Measurements from ENCODE around the gene PANK4. TPM values are rescaled to one million over a fixed set of nuclear protein-coding genes. Genes with fewer than 3 reads are reported as not detected.

Gene PANK4
- total and polyA plus RNA-seq, 2 of the 8 experiments (the other 6 are each of a cell fraction or from before 2014, with no cell fraction given) = 20.1 to 29.7 TPM

GRCh38 chr1:2497891-2498290 is 28.5 kb downstream of the PANK4 start:
- Histone ChIP-seq H4K5ac (ENCODE audit: insufficient read length, low read depth, low read length) (no peak overlapping the region), H3K14ac (ENCODE audit: insufficient read length) (no peak overlapping the region), H4K8ac (ENCODE audit: extremely low read depth, insufficient read depth, low read length) (no peak overlapping the region), H3K23ac (ENCODE audit: insufficient read length) (no peak overlapping the region), H3K18ac (ENCODE audit: extremely low read depth, low read length) (no peak overlapping the region), H3K79me2 (ENCODE audit: control insufficient read depth in 1 of 2, insufficient read depth in 2 of 2, low read length in 2 of 2) (no peaks in the 10 kb centered on the region), H3K79me1 (ENCODE audit: low read depth, low read length) (no peaks in the 10 kb centered on the region), H3K9me3 (ENCODE audit: insufficient read depth in 2 of 2, low read depth in 1 of 2, low read length in 1 of 2) (no peaks in the 10 kb centered on the region), H2BK15ac (ENCODE audit: low read length) (no peak overlapping the region), H4K20me1 (replicated peaks in 1 of 2; ENCODE audit: control insufficient read depth in 1 of 2, insufficient read depth in 2 of 2, low read length in 2 of 2) (peaks cover 0 to 6% of the 10 kb centered on the region in 2 experiments), H3K4me2 (ENCODE audit: insufficient read depth in 1 of 2, low read depth in 2 of 2, low read length in 2 of 2) (no peak overlapping the region), H3K9ac (replicated peaks in 1 of 4; ENCODE audit: extremely low read depth in 1 of 4, low read depth in 3 of 4, low read length in 3 of 4) (no peak overlapping the region), H4K91ac (replicated peaks; ENCODE audit: insufficient read length, low read length) (no peak overlapping the region), H2AK5ac (ENCODE audit: low read depth, low read length) (no peak overlapping the region), H3K36me3 (ENCODE audit: control insufficient read depth in 2 of 4, insufficient read depth in 4 of 4, low read length in 3 of 4) (no peaks in the 10 kb centered on the region), H3K27ac (ENCODE audit: low read depth, low read length) (no peak overlapping the region), H3K4me3 (ENCODE audit: extremely low read depth in 1 of 4, insufficient read depth in 2 of 4, low read depth in 3 of 4, low read length in 4 of 4) (no peak overlapping the region), H3K4ac (replicated peaks; ENCODE audit: insufficient read length, low read depth, low read length) (no peak overlapping the region), H3K56ac (replicated peaks; ENCODE audit: insufficient read length, low read depth, low read length) (no peak overlapping the region), H2BK12ac (ENCODE audit: low read depth, low read length) (no peak overlapping the region), H2BK120ac (replicated peaks; ENCODE audit: low read depth, low read length) (no peak overlapping the region), H2BK20ac (ENCODE audit: low read length) (no peak overlapping the region), H3K27me3 (replicated peaks in 1 of 4; ENCODE audit: control insufficient read depth in 3 of 4, extremely low read depth in 1 of 4, insufficient read depth in 3 of 4, low read length in 3 of 4) (peaks cover 0 to 11% (median 3%) of the 10 kb centered on the region in 4 experiments; a peak in 3 of 7 replicates), H2BK5ac (ENCODE audit: low read depth, low read length) (no peak overlapping the region), H2AFZ (ENCODE audit: low read length) (no peak overlapping the region), H3K4me1 (replicated peaks in 1 of 4; ENCODE audit: control insufficient read depth in 3 of 4, insufficient read depth in 4 of 4, low read length in 3 of 4) (no peaks in the 10 kb centered on the region), H3K23me2 (ENCODE audit: low read depth, low read length) (no peaks in the 10 kb centered on the region)
- FAIRE-seq = no peak
- DNase-seq (ENCODE audit: low read depth in 1 of 2, low spot score in 2 of 2) = no peak
- CTCF ChIA-PET (ENCODE audit: partially characterized antibody) = interaction anchor here (0.6 to 1.1 kb wide), 5 partner anchors 20 to 848 kb away, joined by 3 to 4 read pairs (median 3); no protein-coding TSS in a partner anchor
- 82% methylated on average over 4 of the region's 4 CpGs; no CpG with 5 or more reads in 1 of the 2 experiments for WGBS, 2 experiments (ENCODE audit: extremely low coverage in 1 of 2, insufficient coverage in 1 of 2, insufficient read length in 1 of 2, insufficient replicate concordance in 2 of 2, low coverage in 1 of 2, low lambda C conversion rate in 2 of 2, missing lambda C conversion rate in 1 of 2)
- TF ChIP-seq BACH1 (IDR thresholded peaks at IDR 0.05; ENCODE audit: low read length) (no peak), BRCA1 (IDR thresholded peaks at IDR 0.05; ENCODE audit: low read depth, low read length) (no peak), NANOG (IDR thresholded peaks at IDR 0.05; ENCODE audit: insufficient read depth, low read depth, low read length, poor library complexity, severe bottlenecking) (no peak), JUND (IDR thresholded peaks at IDR 0.05; ENCODE audit: low read length) (no peak), CBX8 (IDR thresholded peaks at IDR 0.05; ENCODE audit: borderline replicate concordance, low read depth, low read length) (no peak), EGR1 (IDR thresholded peaks at IDR 0.05; ENCODE audit: borderline replicate concordance, low read depth, low read length) (no peak), HDAC2 (IDR thresholded peaks at IDR 0.05; ENCODE audit: borderline replicate concordance in 1 of 2, low read depth in 2 of 2, low read length in 2 of 2) (no peak), BCL11A (IDR thresholded peaks at IDR 0.05; ENCODE audit: low read depth in 2 of 2, low read length in 2 of 2) (no peak), JUN (IDR thresholded peaks at IDR 0.05; ENCODE audit: low read depth, low read length) (no peak), MAFK (IDR thresholded peaks at IDR 0.05; ENCODE audit: low read depth, low read length) (no peak), GABPA (IDR thresholded peaks at IDR 0.05; ENCODE audit: borderline replicate concordance, insufficient read depth, low read length) (no peak)
- TF ChIP-seq, protein P1, sequence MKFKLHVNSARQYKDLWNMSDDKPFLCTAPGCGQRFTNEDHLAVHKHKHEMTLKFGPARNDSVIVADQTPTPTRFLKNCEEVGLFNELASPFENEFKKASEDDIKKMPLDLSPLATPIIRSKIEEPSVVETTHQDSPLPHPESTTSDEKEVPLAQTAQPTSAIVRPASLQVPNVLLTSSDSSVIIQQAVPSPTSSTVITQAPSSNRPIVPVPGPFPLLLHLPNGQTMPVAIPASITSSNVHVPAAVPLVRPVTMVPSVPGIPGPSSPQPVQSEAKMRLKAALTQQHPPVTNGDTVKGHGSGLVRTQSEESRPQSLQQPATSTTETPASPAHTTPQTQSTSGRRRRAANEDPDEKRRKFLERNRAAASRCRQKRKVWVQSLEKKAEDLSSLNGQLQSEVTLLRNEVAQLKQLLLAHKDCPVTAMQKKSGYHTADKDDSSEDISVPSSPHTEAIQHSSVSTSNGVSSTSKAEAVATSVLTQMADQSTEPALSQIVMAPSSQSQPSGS (IDR thresholded peaks at IDR 0.05; ENCODE audit: low read length) = no peak
- POLR2A ChIA-PET (ENCODE audit: partially characterized antibody) = no interaction called here

Data from H1 (cell line).